HepG2 (cell line): ENCODE results near the gene GADD45B. TPM values are rescaled to one million over a fixed set of nuclear protein-coding genes. Genes with fewer than 3 reads are reported as not detected.

Source experiments
- ATF4 ChIP-seq, 2 experiments: fragments of 450-650 bp in 1 of 2; sonication (generic) in 1 of 2; formaldehyde crosslinking; IDR thresholded peaks; 2 replicates each; pipeline versions ENCODE4 v1.5.0 to v1.8.0; 2020 to 2022; ENCODE audit warnings: mild to moderate bottlenecking in 1 of 2, missing genetic modification reagents in 1 of 2
- CBX2 ChIP-seq, 2 experiments: fragments of 200-600 bp in 1 of 2; sonication (generic); formaldehyde crosslinking in 1 of 2; IDR thresholded peaks; 2 replicates each; pipeline versions ENCODE4 v1.7.0 to v1.8.1; 2018 to 2022; ENCODE audit warnings: low read depth in 2 of 2, low read length in 1 of 2, mild to moderate bottlenecking in 1 of 2, missing genetic modification reagents in 1 of 2
- FOXJ3 ChIP-seq: sonication (generic); formaldehyde crosslinking; IDR thresholded peaks from 2 replicates; pipeline ENCODE4 v1.4.0; 2020; ENCODE audit warnings: missing genetic modification reagents, mild to moderate bottlenecking, borderline replicate concordance
- FOXO1 ChIP-seq: sonication (generic); formaldehyde crosslinking; IDR thresholded peaks from 2 replicates; pipeline ENCODE4 v1.4.0; 2020; ENCODE audit warnings: missing genetic modification reagents
- HES4 ChIP-seq: sonication (generic); formaldehyde crosslinking; IDR thresholded peaks from 2 replicates; pipeline ENCODE4 v1.9.0; 2021; ENCODE audit warnings: mild to moderate bottlenecking, missing genetic modification reagents, borderline replicate concordance
- HOMEZ ChIP-seq: IDR thresholded peaks from 2 replicates; pipeline ENCODE4 v1.6.1; 2016; ENCODE audit warnings: low read depth
- IKZF5 ChIP-seq: IDR thresholded peaks from 2 replicates; pipeline ENCODE4 v1.6.1; 2018; ENCODE audit warnings: missing genetic modification reagents, mild to moderate bottlenecking, missing compliant biosample characterization
- JARID2 ChIP-seq: sonication (generic); formaldehyde crosslinking; IDR thresholded peaks from 2 replicates; pipeline ENCODE4 v1.8.1; 2023; ENCODE audit warnings: missing genetic modification reagents, inconsistent platforms; ENCODE audit not compliant: insufficient replicate concordance
- KDM1A ChIP-seq: IDR thresholded peaks from 2 replicates; pipeline ENCODE4 v1.6.1; 2016; ENCODE audit warnings: missing compliant biosample characterization
- NFRKB ChIP-seq: fragments of 450-650 bp; IDR thresholded peaks from 2 replicates; pipeline ENCODE4 v1.6.1; 2017
- NR2F6 ChIP-seq, 2 experiments: IDR thresholded peaks; 2 replicates each; pipeline ENCODE4 v1.6.1; 2016; ENCODE audit warnings: antibody characterized with exemption in 1 of 2, mild to moderate bottlenecking in 1 of 2
- NRL ChIP-seq: sonication (generic); formaldehyde crosslinking; IDR thresholded peaks from 2 replicates; pipeline ENCODE4 v1.5.0; 2020; ENCODE audit warnings: missing genetic modification reagents, mild to moderate bottlenecking, moderate library complexity, borderline replicate concordance
- PHB2 ChIP-seq: fragments of 450-650 bp; IDR thresholded peaks from 2 replicates; pipeline ENCODE4 v1.6.1; 2018; ENCODE audit not compliant: partially characterized antibody
- POLR2A ChIP-seq, 2 experiments: IDR thresholded peaks; 2 replicates each; pipeline ENCODE4 v1.6.1; 2011; ENCODE audit warnings: low read depth in 2 of 2, low read length in 2 of 2, mild to moderate bottlenecking in 1 of 2, moderate library complexity in 1 of 2; ENCODE audit not compliant: insufficient read depth in 1 of 2
- POLR2G ChIP-seq: fragments of 200-400 bp; formaldehyde crosslinking; IDR thresholded peaks from 2 replicates; pipeline ENCODE4 v1.6.1; 2018; ENCODE audit warnings: mild to moderate bottlenecking, low read depth, low read length, moderate library complexity
- RORA ChIP-seq: sonication (generic); formaldehyde crosslinking; IDR thresholded peaks from 2 replicates; pipeline ENCODE4 v1.5.0; 2020; ENCODE audit warnings: mild to moderate bottlenecking, missing genetic modification reagents, moderate library complexity
- TCF7L2 ChIP-seq: IDR thresholded peaks from 2 replicates; pipeline ENCODE4 v1.6.1; 2011; ENCODE audit warnings: mild to moderate bottlenecking, low read depth, low read length, moderate library complexity
- THYN1 ChIP-seq: sonication (generic); formaldehyde crosslinking; IDR thresholded peaks from 2 replicates; pipeline ENCODE4 v1.8.1; 2023; ENCODE audit warnings: low read depth, mild to moderate bottlenecking, moderate library complexity, missing genetic modification reagents, borderline replicate concordance
- TOE1 ChIP-seq: sonication (generic); formaldehyde crosslinking; IDR thresholded peaks from 2 replicates; pipeline ENCODE4 v1.4.0; 2020; ENCODE audit warnings: mild to moderate bottlenecking, missing genetic modification reagents
- ZNF326 ChIP-seq: sonication (generic); formaldehyde crosslinking; IDR thresholded peaks from 2 replicates; pipeline ENCODE4 v1.4.0; 2020; ENCODE audit warnings: missing genetic modification reagents, borderline replicate concordance
- ZNF558 ChIP-seq: sonication (generic); formaldehyde crosslinking; IDR thresholded peaks from 2 replicates; pipeline ENCODE4 v1.9.0; 2022; ENCODE audit warnings: mild to moderate bottlenecking, missing genetic modification reagents, borderline replicate concordance
- ZNF644 ChIP-seq: IDR thresholded peaks from 2 replicates; pipeline ENCODE4 v1.6.1; 2016; ENCODE audit warnings: low read depth
- ZNF749 ChIP-seq: sonication (generic); formaldehyde crosslinking; IDR thresholded peaks from 2 replicates; pipeline ENCODE4 v1.8.0; 2022; ENCODE audit warnings: mild to moderate bottlenecking, missing genetic modification reagents, moderate library complexity, borderline replicate concordance
- polyA plus RNA-seq, 8 experiments: library from polyadenylated mRNA; depleted of rRNA in 3 of 8; stranded (reverse) in 7 of 8; unstranded in 1 of 8; fragments of >200 nt; fragmentation: Illumina TruSeq in 4 of 8; extraction: Trizol in 4 of 8; gene quantifications; 2 replicates each; pipeline versions ENCODE4 v1.2.1 to v1.2.3, GENCODE V29; 2011 to 2016; ENCODE audit warnings: low read depth in 4 of 8, missing spikeins in 1 of 8, mixed read lengths in 1 of 8; ENCODE audit not compliant: insufficient read depth in 1 of 8
- total RNA-seq, 5 experiments: library from RNA; depleted of rRNA; stranded (reverse); fragments of >200 nt; fragmentation: Illumina TruSeq; extraction: Trizol; gene quantifications; 2 replicates each; pipeline ENCODE4 v1.2.3, GENCODE V29; 2016; ENCODE audit warnings: low read depth in 1 of 5
- TF ChIP-seq, protein P1 (sequence below): sonication (generic); formaldehyde crosslinking; IDR thresholded peaks from 2 replicates; pipeline ENCODE4 v1.9.0; 2021; ENCODE audit warnings: missing genetic modification reagents, mild to moderate bottlenecking, borderline replicate concordance
- TF ChIP-seq, protein P2 (sequence below): sonication (generic); formaldehyde crosslinking; IDR thresholded peaks from 2 replicates; pipeline ENCODE4 v1.8.0; 2022; ENCODE audit warnings: mild to moderate bottlenecking, missing genetic modification reagents, moderate library complexity

GADD45B gene
- total and polyA plus RNA-seq, 2 of the 13 experiments (the other 11 are each of a cell fraction or from before 2014, with no cell fraction given): 4.6 to 34.1 TPM

- TF ChIP-seq, protein P1, sequence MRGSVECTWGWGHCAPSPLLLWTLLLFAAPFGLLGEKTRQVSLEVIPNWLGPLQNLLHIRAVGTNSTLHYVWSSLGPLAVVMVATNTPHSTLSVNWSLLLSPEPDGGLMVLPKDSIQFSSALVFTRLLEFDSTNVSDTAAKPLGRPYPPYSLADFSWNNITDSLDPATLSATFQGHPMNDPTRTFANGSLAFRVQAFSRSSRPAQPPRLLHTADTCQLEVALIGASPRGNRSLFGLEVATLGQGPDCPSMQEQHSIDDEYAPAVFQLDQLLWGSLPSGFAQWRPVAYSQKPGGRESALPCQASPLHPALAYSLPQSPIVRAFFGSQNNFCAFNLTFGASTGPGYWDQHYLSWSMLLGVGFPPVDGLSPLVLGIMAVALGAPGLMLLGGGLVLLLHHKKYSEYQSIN (CRISPR knock-in tag): no peak
- TF ChIP-seq FOXJ3 (peak; percentile 83; the same call in 1 of the 2 replicates), JARID2 (CRISPR knock-in tag) (no peak), HOMEZ (CRISPR knock-in tag) (peak; percentile 56; the same call in 1 of the 2 replicates), ZNF644 (no peak), ZNF749 (CRISPR knock-in tag) (no peak), NRL (CRISPR knock-in tag) (no peak), CBX2 (IDR thresholded peaks at IDR 0.05; ENCODE audit: low read depth, low read length) (no peak), CBX2 (CRISPR knock-in tag; IDR thresholded peaks at IDR 0.05; ENCODE audit: low read depth) (no peak), NR2F6 (IDR thresholded peaks at IDR 0.05) (0 out of 2 replicates have a peak, but pooled peaks have one; percentile 27), NR2F6 (CRISPR knock-in tag; IDR thresholded peaks at IDR 0.05) (peak; percentile 70; the same call in 1 of the 2 replicates), TOE1 (CRISPR knock-in tag) (no peak), PHB2 (no peak), ZNF326 (CRISPR knock-in tag) (no peak), POLR2G (no peak), HES4 (no peak), FOXO1 (peak; percentile 95), KDM1A (CRISPR knock-in tag) (no peak), ATF4 (CRISPR knock-in tag; IDR thresholded peaks at IDR 0.05) (peak in 1 of 2 experiments; percentile 90; a peak in 2 of 4 replicates), NFRKB (no peak), TCF7L2 (no peak), POLR2A (IDR thresholded peaks at IDR 0.05; ENCODE audit: insufficient read depth in 1 of 2, low read depth in 2 of 2, low read length in 2 of 2) (no peak), RORA (CRISPR knock-in tag) (no peak), ZNF558 (CRISPR knock-in tag) (no peak), IKZF5 (CRISPR knock-in tag) (peak; percentile 49; the same call in 1 of the 2 replicates), THYN1 (CRISPR knock-in tag) (no peak)
- TF ChIP-seq, protein P2, sequence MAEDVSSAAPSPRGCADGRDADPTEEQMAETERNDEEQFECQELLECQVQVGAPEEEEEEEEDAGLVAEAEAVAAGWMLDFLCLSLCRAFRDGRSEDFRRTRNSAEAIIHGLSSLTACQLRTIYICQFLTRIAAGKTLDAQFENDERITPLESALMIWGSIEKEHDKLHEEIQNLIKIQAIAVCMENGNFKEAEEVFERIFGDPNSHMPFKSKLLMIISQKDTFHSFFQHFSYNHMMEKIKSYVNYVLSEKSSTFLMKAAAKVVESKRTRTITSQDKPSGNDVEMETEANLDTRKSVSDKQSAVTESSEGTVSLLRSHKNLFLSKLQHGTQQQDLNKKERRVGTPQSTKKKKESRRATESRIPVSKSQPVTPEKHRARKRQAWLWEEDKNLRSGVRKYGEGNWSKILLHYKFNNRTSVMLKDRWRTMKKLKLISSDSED: no peak
Measured at GRCh38 chr19:2507109-2507508, 31.2 kb downstream of the GADD45B start (continued).
